K562 (cell line): ENCODE results near the gene ZNF581. TPM values are rescaled to one million over a fixed set of nuclear protein-coding genes. Genes with fewer than 3 reads are reported as not detected.

Experiments
- ADNP ChIP-seq: fragments of 200-800 bp; sonication (Bioruptor generic); IDR thresholded peaks from 2 replicates; pipeline ENCODE4 v1.6.1; 2016; ENCODE audit warnings: missing genetic modification characterization, missing compliant biosample characterization
- BDP1 ChIP-seq: IDR thresholded peaks from 3 replicates; pipeline ENCODE4 v1.6.1; 2011; ENCODE audit not compliant: insufficient read length, insufficient read depth
- CEBPB ChIP-seq: fragments of 450-650 bp; IDR thresholded peaks from 2 replicates; pipeline ENCODE4 v1.6.1; 2016; ENCODE audit warnings: missing genetic modification characterization, missing compliant biosample characterization
- ETV5 ChIP-seq: sonication (generic); formaldehyde crosslinking; IDR thresholded peaks from 2 replicates; pipeline ENCODE4 v1.4.0; 2020; ENCODE audit warnings: low read depth, mild to moderate bottlenecking, missing genetic modification reagents
- JUN ChIP-seq, 2 experiments: sonication (generic) in 1 of 2; formaldehyde crosslinking in 1 of 2; IDR thresholded peaks; 2 replicates each; pipeline versions ENCODE4 v1.6.1 to v1.8.0; 2012 to 2022; ENCODE audit warnings: borderline replicate concordance in 2 of 2, mild to moderate bottlenecking in 2 of 2, improper control_type of control experiment in 1 of 2, low read depth in 1 of 2, low read length in 1 of 2, missing genetic modification reagents in 1 of 2
- NCOA4 ChIP-seq: fragments of 450-650 bp; IDR thresholded peaks from 2 replicates; pipeline ENCODE4 v1.6.1; 2018; ENCODE audit warnings: mild to moderate bottlenecking; ENCODE audit not compliant: partially characterized antibody
- TAF7 ChIP-seq: fragments of 450-650 bp; IDR thresholded peaks from 2 replicates; pipeline ENCODE4 v1.6.1; 2016; ENCODE audit warnings: missing genetic modification characterization, missing compliant biosample characterization
- ZFP91 ChIP-seq: sonication (generic); formaldehyde crosslinking; IDR thresholded peaks from 2 replicates; pipeline ENCODE4 v1.8.0; 2022; ENCODE audit warnings: mild to moderate bottlenecking, missing genetic modification reagents
- polyA plus RNA-seq, 8 experiments: library from polyadenylated mRNA; depleted of rRNA in 4 of 8; stranded (reverse) in 5 of 8; unstranded in 3 of 8; fragments of >200 nt; fragmentation: Nextera tagmentation in 2 of 8; fragmentation: Illumina TruSeq in 1 of 8; extraction: Ambion mirVana in 2 of 8; extraction: Trizol in 1 of 8; gene quantifications; 2 replicates each; pipeline versions ENCODE4 v1.2.1 to v1.2.3, GENCODE V29; 2011 to 2014; ENCODE audit warnings: inconsistent platforms in 1 of 8, missing spikeins in 1 of 8
- total RNA-seq, 7 experiments: library from RNA; depleted of rRNA in 6 of 7; stranded (reverse); fragments of >200 nt in 6 of 7; fragmentation: Illumina TruSeq in 2 of 7; extraction: Trizol in 2 of 7; gene quantifications; 2 replicates each; pipeline versions ENCODE4 v1.2.1 to v1.2.3, GENCODE V29; 2011 to 2021; ENCODE audit warnings: low replicate concordance in 1 of 7
- TF ChIP-seq, protein P1 (sequence below): fragments of 450-650 bp; IDR thresholded peaks from 2 replicates; pipeline ENCODE4 v1.6.1; 2016; ENCODE audit warnings: low read depth, mild to moderate bottlenecking, moderate library complexity

The ZNF581 gene
- total and polyA plus RNA-seq, 9 of the 15 experiments (the other 6 are each of a cell fraction or from before 2014, with no cell fraction given), result 2.4 to 39.4 (median 15.4) TPM

- no peak for TF ChIP-seq JUN (IDR thresholded peaks at IDR 0.05; ENCODE audit: borderline replicate concordance, low read depth, low read length)
- TF ChIP-seq JUN (CRISPR knock-in tag; IDR thresholded peaks at IDR 0.05; ENCODE audit: borderline replicate concordance), result no peak
- TF ChIP-seq ZFP91 (CRISPR knock-in tag), result no peak
- TF ChIP-seq BDP1, result no peak
- no peak for TF ChIP-seq NCOA4
- no peak for TF ChIP-seq ADNP
- TF ChIP-seq, protein P1, sequence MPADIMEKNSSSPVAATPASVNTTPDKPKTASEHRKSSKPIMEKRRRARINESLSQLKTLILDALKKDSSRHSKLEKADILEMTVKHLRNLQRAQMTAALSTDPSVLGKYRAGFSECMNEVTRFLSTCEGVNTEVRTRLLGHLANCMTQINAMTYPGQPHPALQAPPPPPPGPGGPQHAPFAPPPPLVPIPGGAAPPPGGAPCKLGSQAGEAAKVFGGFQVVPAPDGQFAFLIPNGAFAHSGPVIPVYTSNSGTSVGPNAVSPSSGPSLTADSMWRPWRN, result no peak
- TF ChIP-seq TAF7 (tag), result no peak
- peak; percentile 71 for TF ChIP-seq CEBPB (tag)
- TF ChIP-seq ETV5 (CRISPR knock-in tag), result no peak
These were observed 9.6 kb upstream of the ZNF581 start (continued) for GRCh38 chr19:55633861-55634260.
